PC-3 (cell line): ENCODE results near the gene CEBPZ. TPM values are rescaled to one million over a fixed set of nuclear protein-coding genes. Genes with fewer than 3 reads are reported as not detected.
A peak's percentile ranks its signal among the peaks of the same experiment; 100 is the strongest.

ENCODE experiments used
- ATAC-seq: fragments of 200-7000 bp; cut with Tn5 transposase; 2 replicates; pipeline ENCODE4 v1.9.1; 2020; ENCODE audit warnings: mild to moderate bottlenecking, moderate library complexity
- BruUV-seq: library from RNA; stranded (reverse); fragments of 400-500 nt; replicated peaks from 2 replicates; lab custom pipeline; 2021; lab: Mats Ljungman, UMichigan
- CTCF ChIA-PET: fragments of 300-600 bp; sonication (Branson Sonifier 250); formaldehyde crosslinking; loops from one replicate; lab custom pipeline; 2022; ENCODE audit warnings: antibody characterized with exemption; lab: Charles Lee
- POLR2A ChIA-PET: fragments of 300-600 bp; sonication (Branson Sonifier 250); formaldehyde crosslinking; loops from one replicate; lab custom pipeline; 2022; ENCODE audit warnings: antibody characterized with exemption; ENCODE audit not compliant: unreplicated experiment; lab: Charles Lee
- DNase-seq: peaks from one replicate; pipeline ENCODE4 v3.0.0-alpha.2; 2015
- H2AFZ ChIP-seq: fragments of 300-600 bp; sonication (generic); 2 replicates; pipeline ENCODE4 v1.6.0; 2016; ENCODE audit warnings: antibody characterized with exemption, low read length
- H3F3A ChIP-seq: fragments of 300-600 bp; sonication (generic); one replicate; pipeline ENCODE4 v1.6.0; 2017; ENCODE audit warnings: antibody characterized with exemption, low read length, control low read depth, mild to moderate bottlenecking; ENCODE audit not compliant: unreplicated experiment
- H3K27ac ChIP-seq: fragments of 300-600 bp; sonication (generic); 2 replicates; pipeline ENCODE4 v1.5.1; 2016; ENCODE audit warnings: mild to moderate bottlenecking, low read length
- H3K27me3 ChIP-seq: fragments of 300-600 bp; sonication (generic); 2 replicates; pipeline ENCODE4 v1.6.1; 2016; ENCODE audit warnings: low read length, mixed read lengths
- H3K36me3 ChIP-seq: fragments of 300-600 bp; sonication (generic); 2 replicates; pipeline ENCODE4 v1.6.1; 2016; ENCODE audit warnings: low read depth, mixed run types, low read length, mixed read lengths
- H3K4me1 ChIP-seq: fragments of 300-600 bp; sonication (generic); 2 replicates; pipeline ENCODE4 v1.5.1; 2016; ENCODE audit warnings: low read length; ENCODE audit not compliant: insufficient read depth
- H3K4me2 ChIP-seq: fragments of 300-600 bp; sonication (generic); 2 replicates; pipeline ENCODE4 v1.6.0; 2016; ENCODE audit warnings: low read length
- H3K4me3 ChIP-seq: fragments of 300-600 bp; sonication (generic); 2 replicates; pipeline ENCODE4 v1.5.1; 2016; ENCODE audit warnings: mild to moderate bottlenecking, low read length, mixed read lengths
- H3K79me2 ChIP-seq: fragments of 300-600 bp; sonication (generic); 2 replicates; pipeline ENCODE4 v1.6.1; 2017; ENCODE audit warnings: low read length, mixed read lengths
- H3K9ac ChIP-seq: fragments of 300-600 bp; sonication (generic); 2 replicates; pipeline ENCODE4 v1.6.0; 2016; ENCODE audit warnings: mild to moderate bottlenecking, low read length
- H3K9me2 ChIP-seq: fragments of 300-600 bp; sonication (generic); replicated peaks from 2 replicates; pipeline ENCODE4 v1.6.1; 2016; ENCODE audit warnings: mixed run types, low read length, mixed read lengths
- H3K9me3 ChIP-seq: fragments of 300-600 bp; sonication (generic); 2 replicates; pipeline ENCODE4 v1.6.1; 2016; ENCODE audit warnings: low read length, mixed read lengths
- H4K20me1 ChIP-seq: fragments of 300-600 bp; sonication (generic); 2 replicates; pipeline ENCODE4 v1.6.1; 2016; ENCODE audit warnings: low read length, mixed read lengths
- EZH2 ChIP-seq: fragments of 300-600 bp; sonication (generic); IDR thresholded peaks from one replicate; pipeline ENCODE4 v1.6.1; 2017; ENCODE audit warnings: antibody characterized with exemption, mild to moderate bottlenecking, low read length; ENCODE audit not compliant: unreplicated experiment
- EZH2phosphoT487 ChIP-seq: fragments of 300-600 bp; sonication (generic); IDR thresholded peaks from 2 replicates; pipeline ENCODE4 v1.6.1; 2018; ENCODE audit warnings: mild to moderate bottlenecking, antibody characterized with exemption, low read length, borderline replicate concordance
- intact Hi-C: fragments of 100-400 bp; cut with micrococcal nuclease; formaldehyde crosslinking; loops from 2 replicates; pipeline ENCODE4 v1.9.0; 2023
- total RNA-seq: library from RNA; depleted of rRNA; stranded (reverse); fragments of >200 nt; gene quantifications from 2 replicates; pipeline ENCODE4 v1.2.3, GENCODE V29; 2014
- TF ChIP-seq, protein P1 (sequence below): fragments of 300-600 bp; sonication (generic); conservative IDR thresholded peaks from 2 replicates; pipeline ENCODE4 v1.5.1; 2017; ENCODE audit warnings: antibody characterized with exemption, low read depth, mild to moderate bottlenecking, low read length

Gene CEBPZ
- total RNA-seq, 1 experiment from 2014 or later, result 39.8 TPM

DNA sequence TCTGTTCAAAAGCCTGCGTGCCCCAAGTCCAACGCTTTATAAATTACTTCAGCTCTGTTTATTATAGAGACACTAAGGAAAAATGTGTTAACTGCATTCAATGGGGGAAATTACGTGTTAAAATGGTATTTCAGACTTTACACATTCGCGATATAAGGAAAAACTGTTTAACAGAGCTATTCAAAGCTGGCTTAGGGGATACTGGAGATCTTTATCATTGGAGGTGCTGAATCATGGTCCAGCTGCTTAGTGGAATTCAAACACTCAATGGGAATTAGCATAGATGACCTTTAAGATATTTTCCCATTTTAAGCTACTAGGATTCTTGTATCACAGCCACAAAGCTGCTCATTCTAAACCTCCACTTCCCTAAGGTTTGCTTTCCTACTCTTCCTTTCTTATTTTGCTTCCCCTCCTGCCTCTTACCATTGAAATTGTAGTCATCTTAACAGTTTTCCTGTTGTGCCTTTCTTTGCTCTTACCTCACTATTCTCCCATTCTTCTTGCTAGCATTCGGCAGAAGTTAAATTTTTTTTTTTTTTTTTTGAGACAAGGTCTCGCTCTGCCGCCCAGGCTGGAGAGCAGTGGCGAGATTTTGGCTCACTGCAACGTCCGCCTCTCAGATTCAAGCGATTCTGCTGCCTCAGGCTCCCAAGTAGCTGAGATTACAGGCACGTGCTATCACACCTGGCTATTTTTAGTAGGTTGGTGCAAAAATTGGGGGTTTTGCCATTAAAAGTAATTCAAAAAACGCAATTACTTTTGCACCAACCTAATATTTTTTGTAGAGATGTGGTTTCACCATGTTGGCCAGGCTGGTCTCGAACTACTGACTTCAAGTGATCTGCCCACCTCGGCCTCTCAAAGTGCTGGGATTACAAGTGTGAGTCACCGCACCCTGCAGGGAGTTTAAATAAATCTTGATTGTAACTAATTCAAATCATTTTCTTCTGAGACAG lies 49.4 kb downstream of the CEBPZ start:
- no peaks in the 10 kb centered on the region for H4K20me1 ChIP-seq
- H3F3A ChIP-seq, result no peaks in the 10 kb centered on the region
- ATAC-seq (no peak), DNase-seq (no peak)
- BruUV-seq, result no TSS peak
- no peak overlapping the region for H2AFZ ChIP-seq
- H3K27ac ChIP-seq, result no peak overlapping the region
- no peaks in the 10 kb centered on the region for H3K36me3 ChIP-seq
- ChIA-PET CTCF (no interaction called here), POLR2A (no interaction called here)
- H3K27me3 ChIP-seq, result no peaks in the 10 kb centered on the region
- H3K9me2 ChIP-seq, result no peaks in the 10 kb centered on the region
- H3K9me3 ChIP-seq, result no peaks in the 10 kb centered on the region
- H3K4me2 ChIP-seq, result no peak overlapping the region
- H3K4me3 ChIP-seq, result no peak overlapping the region
- TF ChIP-seq EZH2 (no peak), EZH2phosphoT487 (no peak)
- TF ChIP-seq, protein P1, sequence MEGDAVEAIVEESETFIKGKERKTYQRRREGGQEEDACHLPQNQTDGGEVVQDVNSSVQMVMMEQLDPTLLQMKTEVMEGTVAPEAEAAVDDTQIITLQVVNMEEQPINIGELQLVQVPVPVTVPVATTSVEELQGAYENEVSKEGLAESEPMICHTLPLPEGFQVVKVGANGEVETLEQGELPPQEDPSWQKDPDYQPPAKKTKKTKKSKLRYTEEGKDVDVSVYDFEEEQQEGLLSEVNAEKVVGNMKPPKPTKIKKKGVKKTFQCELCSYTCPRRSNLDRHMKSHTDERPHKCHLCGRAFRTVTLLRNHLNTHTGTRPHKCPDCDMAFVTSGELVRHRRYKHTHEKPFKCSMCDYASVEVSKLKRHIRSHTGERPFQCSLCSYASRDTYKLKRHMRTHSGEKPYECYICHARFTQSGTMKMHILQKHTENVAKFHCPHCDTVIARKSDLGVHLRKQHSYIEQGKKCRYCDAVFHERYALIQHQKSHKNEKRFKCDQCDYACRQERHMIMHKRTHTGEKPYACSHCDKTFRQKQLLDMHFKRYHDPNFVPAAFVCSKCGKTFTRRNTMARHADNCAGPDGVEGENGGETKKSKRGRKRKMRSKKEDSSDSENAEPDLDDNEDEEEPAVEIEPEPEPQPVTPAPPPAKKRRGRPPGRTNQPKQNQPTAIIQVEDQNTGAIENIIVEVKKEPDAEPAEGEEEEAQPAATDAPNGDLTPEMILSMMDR, result no peak
- no peaks in the 10 kb centered on the region for H3K79me2 ChIP-seq
- intact Hi-C loops, result no loop called here
- no peaks in the 10 kb centered on the region for H3K4me1 ChIP-seq
- H3K9ac ChIP-seq, result no peak overlapping the region

DNA sequence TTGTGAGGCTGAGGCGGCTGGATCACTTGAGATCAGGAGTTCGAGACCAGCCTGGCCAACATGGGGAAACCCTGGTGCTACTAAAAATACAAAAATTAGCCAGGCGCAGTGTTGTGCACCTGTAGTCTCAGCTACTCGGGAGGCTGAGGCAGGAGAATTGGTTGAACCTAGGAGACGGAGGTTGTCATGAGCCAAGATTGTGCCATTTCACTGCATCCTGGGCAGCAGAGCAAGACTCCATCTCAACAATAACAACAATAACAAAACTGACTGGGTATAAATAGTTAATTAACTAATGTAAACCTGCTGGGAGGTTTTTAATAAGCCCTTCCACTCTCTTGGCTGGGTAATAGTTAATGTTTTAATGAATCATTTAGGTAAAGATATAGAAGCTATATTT lies 50.8 kb downstream of the CEBPZ start:
- no peak overlapping the region for H3K4me2 ChIP-seq
- DNase-seq, result no peak
- no peak overlapping the region for H3K27ac ChIP-seq
- no peaks in the 10 kb centered on the region for H3K36me3 ChIP-seq
- H3K27me3 ChIP-seq, result no peaks in the 10 kb centered on the region
- H3K9ac ChIP-seq, result no peak overlapping the region
- H3K4me1 ChIP-seq, result no peaks in the 10 kb centered on the region
- H3K9me2 ChIP-seq, result no peaks in the 10 kb centered on the region
- H3K9me3 ChIP-seq, result no peaks in the 10 kb centered on the region
- ChIA-PET POLR2A (no interaction called here), CTCF (no interaction called here)
- H3K4me3 ChIP-seq, result no peak overlapping the region
- H3K79me2 ChIP-seq, result no peaks in the 10 kb centered on the region
- TF ChIP-seq EZH2, result no peak
- TF ChIP-seq EZH2phosphoT487, result no peak
- TF ChIP-seq, protein P1, result no peak
- no peak for ATAC-seq
- no peaks in the 10 kb centered on the region for H3F3A ChIP-seq
- no peaks in the 10 kb centered on the region for H4K20me1 ChIP-seq
- intact Hi-C loops, result no loop called here
- no TSS peak for BruUV-seq
- H2AFZ ChIP-seq, result no peak overlapping the region

DNA sequence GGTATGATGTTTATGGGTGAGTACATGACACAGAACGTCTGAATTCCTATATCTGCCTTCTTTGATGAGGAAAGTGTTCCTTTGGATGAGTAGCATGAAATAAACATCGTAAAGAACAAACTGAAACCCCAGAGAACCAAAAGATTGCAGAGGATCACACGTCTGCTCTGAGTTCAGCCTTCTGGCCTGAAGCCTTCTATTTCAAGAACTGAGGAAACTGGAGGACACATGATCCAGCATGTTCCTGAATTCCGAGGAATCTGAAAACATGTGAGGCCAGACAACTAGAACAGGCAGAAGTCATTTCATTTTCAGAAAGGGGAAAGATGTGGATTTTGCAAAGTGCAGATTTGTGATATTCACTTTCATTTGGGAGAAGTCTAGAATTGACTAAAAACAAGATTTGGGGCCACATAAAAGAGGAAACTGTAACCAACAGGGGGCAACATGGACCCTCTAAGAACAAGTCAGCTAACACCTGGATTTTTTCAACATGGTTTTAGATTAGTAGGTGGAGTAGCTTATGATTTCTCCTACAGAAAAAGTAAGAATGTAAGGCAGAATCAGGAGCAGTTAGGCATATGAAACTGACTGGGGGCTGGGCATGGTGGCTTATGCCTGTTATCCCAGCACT lies 51.3 kb downstream of the CEBPZ start:
- Histone ChIP-seq H3K4me1 (no peaks in the 10 kb centered on the region), H3K27ac (no peak overlapping the region), H3K4me2 (no peak overlapping the region), H3K9me2 (no peaks in the 10 kb centered on the region), H3K9ac (no peak overlapping the region), H3K79me2 (no peaks in the 10 kb centered on the region), H3K4me3 (no peak overlapping the region), H3F3A (no peaks in the 10 kb centered on the region), H3K9me3 (no peaks in the 10 kb centered on the region), H3K27me3 (no peaks in the 10 kb centered on the region), H2AFZ (peak overlapping the region; percentile 40; the same call in 1 of the 2 replicates), H4K20me1 (no peaks in the 10 kb centered on the region), H3K36me3 (no peaks in the 10 kb centered on the region)
- DNase-seq (no peak), ATAC-seq (no peak)
- ChIA-PET POLR2A (no interaction called here), CTCF (no interaction called here)
- no TSS peak for BruUV-seq
- intact Hi-C loops, result no loop called here
- TF ChIP-seq, protein P1, result no peak
- TF ChIP-seq EZH2phosphoT487 (no peak), EZH2 (no peak)
